Sigmoid colon (tissue), 7 donors: ENCODE results near the gene ATXN1L. TPM values are rescaled to one million over a fixed set of nuclear protein-coding genes. Genes with fewer than 3 reads are reported as not detected.

Experiments used
- DNase-seq: peaks from one replicate; pipeline ENCODE4 v3.0.0-alpha.2; 2019
- H3K27ac ChIP-seq, 4 donors: fragments of 200-600 bp; sonication (generic); one replicate each; pipeline ENCODE4 v1.5.1; 2016 to 2019; ENCODE audit warnings: mild to moderate bottlenecking in 1 of 4
- H3K27me3 ChIP-seq, 3 donors: fragments of 200-600 bp; sonication (generic); one replicate each; pipeline ENCODE4 v1.5.1; 2019; ENCODE audit warnings: mild to moderate bottlenecking in 1 of 3
- H3K36me3 ChIP-seq, 4 donors: fragments of 200-600 bp; sonication (generic); one replicate each; pipeline ENCODE4 v1.5.1; 2016 to 2019
- H3K4me1 ChIP-seq, 4 donors: fragments of 200-600 bp; sonication (generic); one replicate each; pipeline ENCODE4 v1.5.1; 2017 to 2019
- H3K4me3 ChIP-seq, 4 donors: fragments of 200-600 bp; sonication (generic); one replicate each; pipeline ENCODE4 v1.5.1; 2017 to 2019; ENCODE audit warnings: mild to moderate bottlenecking in 2 of 4, moderate library complexity in 1 of 4
- H3K9me3 ChIP-seq, 4 donors: fragments of 200-600 bp in 3 of 4; sonication (generic) in 3 of 4; one replicate each; pipeline versions ENCODE4 v1.5.1 to v1.6.1; 2013 to 2019
- CTCF ChIP-seq, 4 experiments: fragments of 450-650 bp in 3 of 4; fragments of 200-600 bp in 1 of 4; IDR thresholded peaks; one replicate each; pipeline ENCODE4 v1.5.1; 2016 to 2019; ENCODE audit warnings: antibody characterized with exemption in 4 of 4, mild to moderate bottlenecking in 3 of 4, moderate library complexity in 2 of 4
- EP300 ChIP-seq, 4 donors: sonication (generic); formaldehyde crosslinking; IDR thresholded peaks; one replicate each; pipeline ENCODE4 v1.6.1; 2017; ENCODE audit warnings: antibody characterized with exemption in 4 of 4
- POLR2A ChIP-seq, 2 donors: fragments of 450-650 bp; IDR thresholded peaks; one replicate each; pipeline ENCODE4 v1.6.1; 2016; ENCODE audit warnings: antibody characterized with exemption in 2 of 2, mild to moderate bottlenecking in 2 of 2, moderate library complexity in 2 of 2
- POLR2AphosphoS5 ChIP-seq, 4 donors: sonication (generic); formaldehyde crosslinking; IDR thresholded peaks; one replicate each; pipeline ENCODE4 v1.6.1; 2017; ENCODE audit warnings: antibody characterized with exemption in 4 of 4
- WGBS, 2 donors: extraction: QIAGEN DNeasy Blood & Tissue Kit; methylation state at CpG; one replicate each; pipeline ENCODE4 v1.1.7; 2013; 5-methylcytosine and 5-hydroxymethylcytosine counted together
- intact Hi-C: fragments of 100-400 bp; cut with DNase I; formaldehyde crosslinking; loops from one replicate; pipeline ENCODE4 v1.15.1; 2023
- polyA plus RNA-seq, 3 donors: library from polyadenylated mRNA; stranded (reverse); fragments of 200-250 nt; gene quantifications; one replicate each; pipeline ENCODE4 v1.2.3, GENCODE V29; 2013
- total RNA-seq, 4 donors: library from RNA; depleted of rRNA; stranded (reverse); fragments of >200 nt; gene quantifications; one replicate each; pipeline ENCODE4 v1.1.0, GENCODE V29; 2016
- donor health status: healthy with polysubstance abuse.
- donor health status: Bipolar disorder and iron deficiency.
- donor health status: healthy.

The ATXN1L gene
- total and polyA plus RNA-seq, 7 donors, result 6.6 to 25.0 (median 22.8) TPM

GRCh38 chr16:71885261-71885650 lies 39.5 kb downstream of the ATXN1L start:
- Histone ChIP-seq H3K4me3 (no peak overlapping the region), H3K4me1 (peaks cover 0 to 21% (median 14%) of the 10 kb centered on the region in 4 donors), H3K27ac (peak overlapping the region in 1 of 4 donors; percentile 92), H3K36me3 (no peaks in the 10 kb centered on the region), H3K9me3 (no peaks in the 10 kb centered on the region), H3K27me3 (no peaks in the 10 kb centered on the region)
- intact Hi-C loops, result no loop called here
- WGBS, 2 donors, result 31 to 44% methylated on average over 4 of the region's 4 CpGs
- DNase-seq, result no peak
- TF ChIP-seq EP300 (IDR thresholded peaks at IDR 0.05), result no peak
- no peak for TF ChIP-seq POLR2AphosphoS5 (IDR thresholded peaks at IDR 0.05)
- no peak for TF ChIP-seq CTCF (IDR thresholded peaks at IDR 0.05)
- no peak for TF ChIP-seq POLR2A (IDR thresholded peaks at IDR 0.05)

- no peaks in the 10 kb centered on the region for H3K27me3 ChIP-seq
- no peaks in the 10 kb centered on the region for H3K36me3 ChIP-seq
- H3K9me3 ChIP-seq, result no peaks in the 10 kb centered on the region
- WGBS, 2 donors, result 56 to 87% methylated on average over 3 of the region's 3 CpGs
- no peak for TF ChIP-seq POLR2AphosphoS5 (IDR thresholded peaks at IDR 0.05)
- TF ChIP-seq POLR2A (IDR thresholded peaks at IDR 0.05), result no peak
- no peak for TF ChIP-seq EP300 (IDR thresholded peaks at IDR 0.05)
- TF ChIP-seq CTCF (IDR thresholded peaks at IDR 0.05), result no peak
- DNase-seq, result no peak
- no peak overlapping the region for H3K4me3 ChIP-seq
- no peak overlapping the region for H3K27ac ChIP-seq
- H3K4me1 ChIP-seq, result peaks cover 0 to 17% (median 5%) of the 10 kb centered on the region in 4 donors
- intact Hi-C loops, result no loop called here
These were observed 43.4 kb downstream of the ATXN1L start for GRCh38 chr16:71889147-71889546.

GRCh38 chr16:71893888-71894228 lies 48.1 kb downstream of the ATXN1L start:
- WGBS, 2 donors, result 34 to 44% methylated on average over 7 of the region's 7 CpGs
- no peak for DNase-seq
- peak overlapping the region; percentile 79 to 95 (median 90) for H3K4me3 ChIP-seq

GRCh38 chr16:71894229-71894920 lies 48.6 kb downstream of the ATXN1L start:
- peaks cover 0 to 40% (median 35%) of the 10 kb centered on the region in 4 donors for H3K4me1 ChIP-seq
- H3K36me3 ChIP-seq, result no peaks in the 10 kb centered on the region
- 0 to 1% methylated on average over 31 of the region's 31 CpGs for WGBS, 2 donors
- peak overlapping the region; percentile 79 to 95 (median 90) for H3K4me3 ChIP-seq
- peak overlapping the region; percentile 91 to 99 (median 96) for H3K27ac ChIP-seq
- no peaks in the 10 kb centered on the region for H3K27me3 ChIP-seq
- TF ChIP-seq POLR2AphosphoS5 (IDR thresholded peaks at IDR 0.05) (peak in 2 of 4 donors; percentile 17 to 55), POLR2A (IDR thresholded peaks at IDR 0.05) (no peak), EP300 (IDR thresholded peaks at IDR 0.05) (no peak), CTCF (IDR thresholded peaks at IDR 0.05) (no peak)
- peak; percentile 79 for DNase-seq
- intact Hi-C loops, result loop anchor here (2.0 kb wide), 2 partner anchors 32 to 86 kb away; partner anchors contain the start of gene AP1G1
- H3K9me3 ChIP-seq, result no peaks in the 10 kb centered on the region

More at GRCh38 chr16:71893888-71894228, 48.1 kb downstream of the ATXN1L start:
- no peaks in the 10 kb centered on the region for H3K36me3 ChIP-seq
- H3K27ac ChIP-seq, result peak overlapping the region; percentile 91 to 99 (median 96)
- intact Hi-C loops, result loop anchor here (2.0 kb wide), 2 partner anchors 33 to 85 kb away; partner anchors contain the start of gene AP1G1
- H3K27me3 ChIP-seq, result no peaks in the 10 kb centered on the region
- peaks cover 0 to 35% (median 31%) of the 10 kb centered on the region in 4 donors for H3K4me1 ChIP-seq
- H3K9me3 ChIP-seq, result no peaks in the 10 kb centered on the region
- TF ChIP-seq EP300 (IDR thresholded peaks at IDR 0.05) (no peak), POLR2AphosphoS5 (IDR thresholded peaks at IDR 0.05) (no peak), POLR2A (IDR thresholded peaks at IDR 0.05) (no peak), CTCF (IDR thresholded peaks at IDR 0.05) (no peak)
